GM19035 (cell line): ENCODE measurements around the gene TTI1.

ENCODE experiments used
- ATAC-seq: cut with Tn5 transposase; IDR thresholded peaks from one replicate; pipeline ENCODE4 v1.9.1; 2021; ENCODE audit not compliant: unreplicated experiment

Gene TTI1

GRCh38 chr20:38033330-38034107 lies at the start of gene TTI1, which contains the start of gene RPRD1B:
Gene TTI1 (minus strand): TSS chr20:38033456. CDS start chr20:38013816, 19,640 bp downstream.
Gene RPRD1B (plus strand): TSS chr20:38033746. CDS start chr20:38033948, 202 bp downstream.
- peak; percentile 87 for ATAC-seq

- ATAC-seq: no peak
These were observed 49.6 kb upstream of the TTI1 start for GRCh38 chr20:38082894-38083293.

DNA sequence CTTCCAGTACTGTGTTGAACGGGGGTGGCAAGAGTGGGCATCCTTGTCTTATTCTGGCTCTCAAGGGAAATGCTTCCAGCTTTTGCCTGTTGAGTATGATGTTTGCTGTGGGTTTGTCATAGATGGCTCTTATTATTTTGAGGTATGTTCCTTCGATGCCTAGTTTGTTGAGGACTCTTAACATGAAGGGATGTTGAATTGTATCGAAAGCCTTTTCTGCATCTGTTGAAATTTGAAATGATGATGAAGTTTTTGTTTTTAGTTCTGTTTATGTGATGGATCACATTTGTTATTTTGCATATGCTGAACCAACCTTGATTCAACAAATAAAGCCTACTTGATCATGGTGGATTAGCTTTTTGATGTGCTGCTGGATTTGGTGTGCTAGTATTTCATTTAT lies 48.3 kb upstream of the TTI1 start:
- no peak for ATAC-seq

DNA sequence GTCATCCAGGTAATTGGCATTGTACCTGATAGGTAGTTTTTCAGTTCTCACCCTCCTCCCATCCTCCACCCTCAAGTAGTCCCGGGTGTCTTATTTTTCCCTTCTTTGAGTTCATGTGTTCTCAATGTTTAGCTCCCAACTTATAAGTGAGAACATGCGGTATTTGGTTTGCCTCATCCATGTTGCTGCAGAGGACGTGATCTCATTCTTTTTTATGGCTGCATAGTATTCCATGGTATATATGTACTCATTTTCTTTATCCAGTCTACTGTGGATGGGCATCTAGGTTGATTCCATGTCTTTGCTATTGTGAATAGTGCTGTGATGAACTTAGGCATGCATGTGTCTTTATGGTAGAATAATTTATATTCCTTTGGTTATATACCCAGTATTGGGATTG lies 46.1 kb upstream of the TTI1 start:
- no peak for ATAC-seq

DNA sequence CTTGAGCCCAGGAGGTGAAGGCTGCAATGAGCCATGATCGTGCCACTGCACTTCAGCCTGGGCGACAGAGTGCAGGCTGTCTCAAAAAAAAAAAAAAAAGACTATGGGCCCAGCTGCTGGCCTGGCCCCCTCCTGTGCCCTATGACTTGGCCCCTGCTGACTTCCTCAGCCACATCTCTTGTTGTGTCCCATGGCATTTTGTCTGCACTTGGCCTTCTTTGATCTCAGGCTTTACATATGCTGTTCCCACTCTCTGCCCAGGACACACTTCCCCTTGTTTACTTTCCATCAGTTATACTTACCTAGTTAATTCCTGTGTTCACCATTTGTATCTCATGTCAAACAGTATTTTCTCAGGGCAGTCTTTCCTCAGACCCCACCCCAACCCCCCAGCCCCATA lies 44.8 kb upstream of the TTI1 start:
- no peak for ATAC-seq

DNA sequence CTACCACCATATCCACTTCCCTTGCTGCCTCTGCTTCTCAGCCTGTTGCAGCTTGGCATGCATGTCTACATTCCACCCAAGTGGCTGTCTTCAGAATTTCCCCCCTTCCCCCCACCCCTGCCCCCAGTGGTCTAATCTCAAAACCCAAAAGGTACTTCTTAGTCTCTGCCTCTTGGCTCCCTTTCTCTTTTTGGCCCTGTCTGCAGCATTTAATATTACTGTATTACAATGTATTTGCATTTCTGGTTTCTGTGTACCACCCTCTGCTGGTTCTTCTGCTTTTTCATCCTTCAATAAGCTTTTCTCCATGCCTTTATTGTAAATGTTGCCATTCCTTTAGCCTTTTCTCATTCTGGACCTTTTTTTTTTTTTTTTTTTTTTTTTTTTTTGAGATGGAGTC lies 43.3 kb upstream of the TTI1 start:
- ATAC-seq: no peak

DNA sequence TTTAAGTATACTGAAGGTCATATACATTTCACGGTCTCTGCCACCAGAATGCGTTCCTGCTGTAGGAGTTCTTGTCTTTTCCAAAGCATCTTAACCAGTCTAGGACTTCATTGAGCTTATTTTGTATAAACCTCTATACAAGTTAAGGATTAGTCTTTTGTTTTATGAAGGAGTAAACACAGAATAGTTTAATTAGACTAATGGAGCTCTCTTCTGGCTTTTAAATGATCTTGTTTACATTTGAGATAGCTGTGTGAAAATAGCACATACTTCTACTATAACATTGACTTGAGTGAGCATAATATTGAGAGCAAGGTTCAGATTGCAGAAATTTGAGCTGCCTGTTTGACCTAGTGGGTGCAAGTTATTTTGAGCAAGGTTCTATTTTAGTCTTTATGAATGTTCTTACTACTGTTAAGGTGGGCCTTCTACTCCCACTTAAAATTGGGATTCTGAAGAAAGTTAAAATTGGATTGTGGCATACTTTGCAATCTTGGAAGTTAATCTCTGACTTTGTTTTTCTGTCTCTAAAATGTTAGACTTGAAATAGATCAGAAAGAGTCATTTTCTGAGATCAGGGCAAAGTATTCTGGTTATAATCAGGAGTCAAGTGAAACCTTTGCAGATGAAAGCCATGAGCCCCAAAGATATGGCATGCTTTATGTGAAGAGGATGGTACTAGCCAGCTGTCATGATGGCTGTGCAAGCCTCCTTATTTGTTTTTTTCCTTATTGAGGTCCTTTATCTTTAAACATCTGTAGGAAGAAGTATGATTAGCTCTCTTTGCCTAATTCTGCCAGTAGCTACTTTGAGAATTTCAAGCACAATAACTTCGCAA lies 42.1 kb upstream of the TTI1 start:
- ATAC-seq: no peak

DNA sequence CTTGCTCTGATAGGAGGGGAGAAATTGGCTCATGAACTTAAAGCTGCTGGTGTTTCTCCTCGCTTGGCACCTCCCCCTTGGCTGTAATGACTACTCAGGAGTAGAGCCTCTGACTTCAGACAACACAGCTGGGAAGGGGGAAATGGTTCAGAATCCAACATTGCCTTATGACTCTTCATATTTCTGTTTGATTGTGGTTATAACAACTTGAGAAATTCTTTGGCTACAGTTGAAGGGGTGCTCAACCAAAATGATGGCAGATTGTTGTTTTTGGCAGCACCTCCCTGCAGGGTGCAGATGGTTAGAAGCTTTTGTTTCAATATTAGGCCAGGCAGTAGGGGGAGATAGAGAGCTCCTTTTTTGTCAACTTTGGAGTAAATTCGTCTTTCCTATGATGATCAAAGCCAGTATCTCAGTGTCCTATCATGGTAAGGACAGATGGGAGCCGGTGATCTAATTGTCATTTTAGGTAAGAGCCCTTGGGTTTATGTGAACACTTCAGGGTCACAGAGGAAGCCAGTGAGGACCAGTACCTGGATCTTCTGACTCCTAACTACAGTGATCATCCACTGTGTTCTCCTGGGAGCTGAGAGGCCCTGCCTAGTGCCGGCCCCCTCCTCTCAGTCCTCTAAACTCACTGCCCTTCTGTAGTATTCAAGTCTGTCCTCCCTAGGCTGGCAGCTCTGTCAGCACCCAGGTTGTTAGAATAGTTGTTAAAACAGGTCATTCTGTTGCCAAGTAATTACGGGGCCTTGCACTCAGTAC lies 40.2 kb upstream of the TTI1 start:
- ATAC-seq: no peak

DNA sequence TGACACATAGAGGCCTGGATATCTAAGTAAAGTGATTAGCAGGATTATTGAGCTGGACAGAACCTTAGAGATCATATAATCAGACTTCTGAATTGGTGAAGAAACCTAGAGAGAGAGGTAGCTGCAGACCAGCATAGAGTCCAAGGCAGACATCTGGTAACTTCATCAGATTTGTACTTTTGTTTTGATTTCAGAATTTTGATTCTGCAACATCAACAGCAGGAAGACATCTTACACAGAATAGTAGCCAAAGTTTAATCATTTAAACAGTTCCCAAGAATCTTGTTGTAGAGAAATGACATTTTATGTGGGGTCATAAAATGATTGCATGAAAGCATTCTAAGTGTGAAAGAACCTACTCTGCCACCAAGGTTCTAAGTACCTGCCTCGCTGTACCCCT lies 39.6 kb upstream of the TTI1 start:
- ATAC-seq: no peak

DNA sequence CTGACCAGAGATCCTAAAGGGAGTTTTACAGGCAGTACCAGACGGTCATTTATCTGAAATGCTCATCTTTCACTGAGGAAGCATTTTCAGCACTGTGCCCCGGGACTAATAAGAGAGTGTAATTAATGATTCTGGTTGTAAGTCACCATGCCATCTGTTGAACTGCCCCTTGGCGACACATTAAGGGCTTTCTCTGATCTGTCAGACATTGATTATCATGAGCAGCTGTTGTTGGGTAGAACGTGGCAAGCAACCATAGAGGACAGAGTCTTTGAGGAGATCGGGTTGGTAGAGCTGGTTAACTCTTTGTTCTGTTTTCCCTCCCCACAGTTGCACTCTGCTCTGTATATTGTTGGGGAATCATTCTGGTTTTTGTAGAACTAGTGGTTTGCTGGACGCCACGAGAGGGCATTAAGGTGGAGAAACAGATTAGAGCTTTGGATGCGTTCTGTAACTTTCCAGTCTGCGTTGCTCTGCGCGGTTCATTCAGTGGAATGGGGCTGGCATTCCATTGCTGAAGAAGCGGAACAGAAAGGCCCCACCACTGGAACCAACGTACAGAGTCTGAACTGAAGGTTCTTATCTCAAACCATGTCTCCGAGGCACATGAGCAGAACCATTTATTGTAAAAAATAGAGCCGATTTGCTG lies 34.6 kb upstream of the TTI1 start:
- ATAC-seq: no peak

DNA sequence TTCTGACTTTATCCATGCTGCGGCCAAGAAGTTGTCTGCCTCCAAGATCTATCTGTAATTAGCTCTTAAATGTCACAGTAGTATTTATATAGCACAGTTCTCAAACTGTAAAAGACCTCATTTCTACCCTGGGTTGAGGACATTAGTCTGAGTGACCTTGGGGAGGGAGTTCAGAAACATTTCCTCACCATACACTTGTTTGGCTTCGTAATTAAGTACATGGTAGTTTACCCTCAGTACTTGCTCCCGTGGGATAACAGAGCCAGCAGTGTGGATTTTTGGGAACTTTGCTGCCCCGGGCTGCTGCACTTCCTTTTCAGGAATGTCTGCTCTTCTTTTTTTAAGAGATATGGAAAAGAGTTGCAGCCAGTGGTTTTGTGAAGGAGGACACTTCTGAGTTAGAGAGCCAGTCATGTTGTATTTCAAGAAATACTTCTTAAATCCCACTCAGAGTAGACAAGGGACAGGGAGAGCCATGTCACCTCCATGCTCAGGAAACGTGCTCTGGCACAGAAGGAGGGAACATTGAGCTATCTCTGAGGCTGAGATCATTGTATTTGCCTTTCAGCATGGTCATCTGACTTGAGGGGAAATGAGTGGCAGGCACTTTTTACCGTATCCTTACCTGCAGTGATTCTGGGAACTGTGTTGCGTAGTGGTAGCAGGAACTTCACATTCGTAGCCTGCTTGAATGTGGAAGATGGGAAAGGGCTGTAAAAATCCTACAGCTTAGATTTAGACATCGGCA lies 33.9 kb upstream of the TTI1 start:
- ATAC-seq: no peak

DNA sequence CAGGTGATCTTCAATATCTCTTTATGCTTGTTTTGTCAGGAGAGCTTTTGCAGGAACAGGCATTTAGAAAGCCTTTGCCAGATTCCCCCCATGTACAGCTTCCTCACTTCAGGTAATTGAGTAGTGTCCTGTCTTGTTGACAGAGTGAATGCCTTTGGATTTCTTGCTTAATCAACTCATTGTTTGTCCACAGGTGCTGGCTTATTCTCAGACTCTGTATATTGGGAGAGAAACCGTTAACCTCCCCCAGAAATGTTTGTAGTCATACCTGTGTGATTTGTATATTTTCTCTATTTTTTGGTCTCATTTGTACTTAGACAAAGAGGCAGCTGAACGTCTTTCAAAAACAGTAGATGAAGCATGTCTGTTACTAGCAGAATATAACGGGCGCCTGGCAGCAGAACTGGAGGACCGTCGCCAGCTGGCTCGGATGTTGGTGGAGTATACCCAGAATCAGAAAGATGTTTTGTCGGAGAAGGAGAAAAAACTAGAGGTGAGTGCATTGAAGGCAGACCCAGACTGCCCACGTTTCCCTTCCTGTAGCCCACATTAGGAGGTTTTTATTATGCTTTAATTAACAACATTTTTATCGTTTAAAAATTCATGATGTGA lies 32.6 kb upstream of the TTI1 start:
- no peak for ATAC-seq

- ATAC-seq: no peak
These were observed 30.8 kb upstream of the TTI1 start for GRCh38 chr20:38063911-38064530.

DNA sequence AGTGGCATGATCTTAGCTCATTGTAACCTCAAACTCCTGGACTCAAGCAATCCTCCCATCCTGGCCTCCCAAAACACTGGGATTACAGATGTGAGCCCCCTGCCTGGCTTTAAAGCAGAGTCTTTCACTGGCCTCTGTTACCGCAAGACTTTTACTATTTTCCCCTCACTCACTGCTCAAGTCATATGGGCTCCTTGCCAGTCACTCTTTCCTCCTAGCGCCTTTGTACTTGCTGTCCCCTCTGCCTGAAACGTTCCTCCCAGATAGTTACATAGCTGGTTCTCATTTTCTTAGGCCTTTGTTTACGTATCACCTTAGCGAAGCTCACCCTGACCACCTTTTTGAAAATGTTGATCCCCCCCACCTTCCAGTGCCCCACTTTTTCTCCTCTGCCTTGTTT lies 29.6 kb upstream of the TTI1 start:
- no peak for ATAC-seq

- no peak for ATAC-seq
These were observed 27.9 kb upstream of the TTI1 start for GRCh38 chr20:38061109-38061508.

DNA sequence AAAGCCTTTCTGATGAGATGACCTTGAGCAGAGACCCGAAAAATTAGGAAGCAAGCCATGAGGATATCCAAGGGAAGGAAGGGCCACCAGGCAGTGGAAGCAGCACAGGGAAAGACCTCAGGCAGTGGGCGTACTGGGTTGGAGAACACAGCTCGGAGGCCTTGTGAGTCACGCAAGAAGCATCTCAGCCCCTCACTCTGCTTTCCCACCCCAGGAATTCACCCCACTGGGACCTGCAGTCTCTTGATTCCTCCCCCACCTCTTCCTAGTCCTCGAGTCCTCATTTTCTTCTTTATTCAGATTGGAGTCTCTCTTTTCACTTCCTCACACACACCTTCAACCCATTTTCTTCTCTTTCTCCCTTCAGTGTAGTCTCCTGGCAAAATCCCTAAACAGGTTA lies 27.3 kb upstream of the TTI1 start:
- ATAC-seq: no peak

GRCh38 chr20:38059832-38060231 lies 26.6 kb upstream of the TTI1 start:
- ATAC-seq: no peak

DNA sequence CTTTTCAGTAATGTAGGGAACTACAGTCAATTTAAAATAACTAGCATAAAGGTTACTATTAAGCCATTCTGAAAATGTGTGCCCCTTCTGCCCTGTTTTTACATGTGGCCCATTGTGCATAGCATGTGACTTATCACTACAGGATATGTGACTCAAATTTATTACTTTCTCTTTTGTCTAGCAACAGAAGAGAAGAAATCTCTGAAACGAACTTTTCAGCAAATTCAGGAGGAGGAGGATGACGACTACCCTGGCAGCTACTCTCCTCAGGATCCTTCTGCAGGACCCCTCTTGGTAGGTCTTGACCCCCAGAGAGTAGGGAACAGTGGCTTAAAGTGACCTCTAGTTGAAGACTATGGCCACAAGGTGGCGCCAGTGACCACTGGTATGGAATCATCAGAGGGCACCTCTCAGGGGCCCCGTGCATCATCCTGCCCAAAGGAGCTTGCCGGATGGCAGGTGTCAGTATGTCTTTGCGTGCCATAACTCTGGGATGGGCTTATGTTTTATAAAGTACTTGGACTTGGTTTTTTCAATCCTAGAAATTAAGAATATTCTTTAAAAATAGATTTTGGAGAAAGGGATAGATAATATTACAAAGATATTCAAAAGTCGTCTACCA lies 24.2 kb upstream of the TTI1 start:
- ATAC-seq: no peak

- ATAC-seq: no peak
These were observed 22.6 kb upstream of the TTI1 start for GRCh38 chr20:38055848-38056247.
